A549 (cell line): Measurements from ENCODE around the gene ADAT1. TPM values are rescaled to one million over a fixed set of nuclear protein-coding genes. Genes with fewer than 3 reads are reported as not detected.

Experiments
- ATAC-seq, 2 experiments: fragments of 200-7000 bp in 1 of 2; fragments of >200 bp in 1 of 2; cut with Nextera tagmentation in 1 of 2; cut with Tn5 transposase in 1 of 2; 3 replicates each; pipeline versions ENCODE4 v1.8.0 to v1.9.1; 2018 to 2020; ENCODE audit warnings: mild to moderate bottlenecking in 1 of 2, moderate library complexity in 1 of 2
- CTCF ChIA-PET: fragments of 300-600 bp; sonication (Branson Sonifier 250); formaldehyde crosslinking; extraction: SDS; loops from one replicate; lab custom pipeline; 2021; ENCODE audit warnings: antibody characterized with exemption, inconsistent platforms; lab: Yijun Ruan, JAX
- POLR2A ChIA-PET: fragments of 350-600 bp; formaldehyde crosslinking; extraction: SDS; loops from one replicate; lab custom pipeline; 2021; ENCODE audit warnings: antibody characterized with exemption, inconsistent platforms; lab: Yijun Ruan, JAX
- DNase-seq, 2 experiments: peaks; one replicate each; pipeline versions ENCODE4 v3.0.0 to v3.0.0-alpha.2; 2011 to 2016; ENCODE audit warnings: low read depth in 1 of 2, low spot score in 1 of 2
- FAIRE-seq: peaks from 2 replicates; lab custom pipeline; 2011; peaks lifted over from hg19 to GRCh38; lab: Jason Lieb, UNC
- H3K27ac ChIP-seq, 2 experiments: fragments of >200 bp; sonication (Bioruptor Twin); formaldehyde crosslinking; 3 replicates each; pipeline ENCODE4 v1.5.1; 2016 to 2017
- H3K4me1 ChIP-seq: fragments of >200 bp; sonication (Bioruptor Twin); formaldehyde crosslinking; 3 replicates; pipeline ENCODE4 v1.6.1; 2016
- H3K4me2 ChIP-seq: fragments of >200 bp; sonication (Bioruptor Twin); formaldehyde crosslinking; 3 replicates; pipeline ENCODE4 v1.6.1; 2016
- H3K4me3 ChIP-seq: fragments of >200 bp; sonication (Bioruptor Twin); formaldehyde crosslinking; 3 replicates; pipeline ENCODE4 v1.5.1; 2016
- H3K9me3 ChIP-seq: fragments of >200 bp; sonication (Bioruptor Twin); formaldehyde crosslinking; 3 replicates; pipeline ENCODE4 v1.6.1; 2016
- ATOH8 ChIP-seq: fragments of 250-450 bp; sonication (Bioruptor Pico); IDR thresholded peaks from 2 replicates; pipeline ENCODE4 v1.5.0; 2020; ENCODE audit warnings: low read depth, mild to moderate bottlenecking, moderate library complexity
- BHLHE40 ChIP-seq: IDR thresholded peaks from 2 replicates; pipeline ENCODE4 v1.6.1; 2012; ENCODE audit warnings: low read depth, low read length, inconsistent platforms
- CBX2 ChIP-seq: fragments of 200-600 bp; sonication (generic); IDR thresholded peaks from 2 replicates; pipeline ENCODE4 v1.6.1; 2016; ENCODE audit warnings: low read depth, mild to moderate bottlenecking, borderline replicate concordance
- CBX8 ChIP-seq: fragments of 200-600 bp; sonication (generic); IDR thresholded peaks from 2 replicates; pipeline ENCODE4 v1.6.1; 2016
- CHD4 ChIP-seq: fragments of 200-600 bp; sonication (generic); IDR thresholded peaks from 2 replicates; pipeline ENCODE4 v1.6.1; 2016; ENCODE audit warnings: antibody characterized with exemption, mild to moderate bottlenecking, borderline replicate concordance
- CTCF ChIP-seq: fragments of >200 bp; sonication (Bioruptor Twin); formaldehyde crosslinking; IDR thresholded peaks from 3 replicates; pipeline ENCODE4 v1.5.1; 2016
- FOSB ChIP-seq: fragments of 250-450 bp; sonication (Bioruptor Pico); IDR thresholded peaks from 2 replicates; pipeline ENCODE4 v1.5.0; 2020; ENCODE audit warnings: mild to moderate bottlenecking, moderate library complexity
- FOXS1 ChIP-seq: fragments of 250-450 bp; sonication (Bioruptor Pico); IDR thresholded peaks from 2 replicates; pipeline ENCODE4 v1.5.0; 2020; ENCODE audit warnings: mild to moderate bottlenecking, moderate library complexity
- GATA3 ChIP-seq: IDR thresholded peaks from 2 replicates; pipeline ENCODE4 v1.6.1; 2012; ENCODE audit warnings: borderline replicate concordance
- HOXA7 ChIP-seq: fragments of 250-450 bp; sonication (Bioruptor Pico); IDR thresholded peaks from 2 replicates; pipeline ENCODE4 v1.5.0; 2020; ENCODE audit warnings: mild to moderate bottlenecking, moderate library complexity
- JUN ChIP-seq, 2 experiments: fragments of >200 bp; sonication (Bioruptor Twin); formaldehyde crosslinking; IDR thresholded peaks; 2 replicates in 1 of 2; 3 replicates in 1 of 2; pipeline ENCODE4 v1.6.1; 2016 to 2017
- JUNB ChIP-seq: fragments of >200 bp; sonication (Bioruptor Twin); formaldehyde crosslinking; IDR thresholded peaks from 2 replicates; pipeline ENCODE4 v1.6.1; 2016
- KDM5A ChIP-seq: fragments of 200-600 bp; sonication (generic); IDR thresholded peaks from 2 replicates; pipeline ENCODE4 v1.6.1; 2016; ENCODE audit warnings: antibody characterized with exemption, mild to moderate bottlenecking
- MYC ChIP-seq: IDR thresholded peaks from 2 replicates; pipeline ENCODE4 v1.6.1; 2012; ENCODE audit warnings: mild to moderate bottlenecking, inconsistent platforms, low read length, improper control_type of control experiment, borderline replicate concordance
- NPAS2 ChIP-seq: fragments of 250-450 bp; sonication (Bioruptor Pico); IDR thresholded peaks from 2 replicates; pipeline ENCODE4 v1.8.0; 2022; ENCODE audit warnings: mild to moderate bottlenecking, moderate library complexity, borderline replicate concordance
- POLR2A ChIP-seq: IDR thresholded peaks from 2 replicates; pipeline ENCODE4 v1.6.1; 2012; ENCODE audit warnings: mild to moderate bottlenecking, low read length
- POLR2AphosphoS2 ChIP-seq: conservative IDR thresholded peaks from 2 replicates; pipeline ENCODE4 v1.6.1; 2012; ENCODE audit warnings: low read length, improper control_type of control experiment, inconsistent platforms
- RAD21 ChIP-seq, 2 experiments: fragments of >200 bp in 1 of 2; sonication (Bioruptor Twin) in 1 of 2; formaldehyde crosslinking in 1 of 2; IDR thresholded peaks in 1 of 2; conservative IDR thresholded peaks in 1 of 2; 2 replicates in 1 of 2; 3 replicates in 1 of 2; pipeline ENCODE4 v1.6.1; 2012 to 2018; ENCODE audit warnings: inconsistent platforms in 1 of 2
- RARB ChIP-seq: fragments of 250-450 bp; sonication (Bioruptor Pico); IDR thresholded peaks from 2 replicates; pipeline ENCODE4 v1.8.0; 2021; ENCODE audit warnings: mild to moderate bottlenecking, moderate library complexity
- REST ChIP-seq: fragments of 200-600 bp; sonication (generic); IDR thresholded peaks from 2 replicates; pipeline ENCODE4 v1.6.1; 2016; ENCODE audit warnings: antibody characterized with exemption, mild to moderate bottlenecking, moderate library complexity
- SMC3 ChIP-seq: fragments of >200 bp; sonication (Bioruptor Twin); formaldehyde crosslinking; IDR thresholded peaks from 3 replicates; pipeline ENCODE4 v1.6.1; 2018; ENCODE audit warnings: inconsistent platforms
- TFCP2L1 ChIP-seq: fragments of 250-450 bp; sonication (Bioruptor Pico); IDR thresholded peaks from 2 replicates; pipeline ENCODE4 v1.5.0; 2021; ENCODE audit warnings: mild to moderate bottlenecking
- ZC3H11A ChIP-seq: fragments of 450-650 bp; IDR thresholded peaks from 2 replicates; pipeline ENCODE4 v1.6.1; 2014; ENCODE audit warnings: antibody characterized with exemption, mild to moderate bottlenecking
- ZFP36 ChIP-seq: fragments of 450-650 bp; IDR thresholded peaks from 2 replicates; pipeline ENCODE4 v1.6.1; 2014; ENCODE audit warnings: borderline replicate concordance; ENCODE audit not compliant: partially characterized antibody
- ZNF302 ChIP-seq: fragments of 250-450 bp; sonication (Bioruptor Pico); IDR thresholded peaks from 2 replicates; pipeline ENCODE4 v1.9.0; 2021; ENCODE audit warnings: inconsistent platforms, mild to moderate bottlenecking, moderate library complexity
- ZSCAN20 ChIP-seq: fragments of 250-450 bp; sonication (Bioruptor Pico); IDR thresholded peaks from 2 replicates; pipeline ENCODE4 v1.8.0; 2022; ENCODE audit warnings: mild to moderate bottlenecking, moderate library complexity
- polyA plus RNA-seq, 4 experiments: library from polyadenylated mRNA; depleted of rRNA in 3 of 4; stranded (reverse); fragments of >200 nt; fragmentation: RNase III in 1 of 4; extraction: RNeasy Plus Mini Kit Qiagen cat#74134 plus additional on column Dnase treatment in 1 of 4; gene quantifications; 2 replicates in 3 of 4; 3 replicates in 1 of 4; pipeline ENCODE4 v1.2.3, GENCODE V29; 2011 to 2017
- TF ChIP-seq, protein P1 (sequence below): IDR thresholded peaks from 2 replicates; pipeline ENCODE4 v1.6.1; 2012; ENCODE audit warnings: low read depth, borderline replicate concordance
- TF ChIP-seq, protein P2 (sequence below): fragments of 150-350 bp; IDR thresholded peaks from 2 replicates; pipeline ENCODE4 v1.6.1; 2014; ENCODE audit warnings: low read depth, mild to moderate bottlenecking, low read length
- TF ChIP-seq, protein P3 (sequence below): fragments of 450-650 bp; IDR thresholded peaks from 2 replicates; pipeline ENCODE4 v1.6.1; 2014; ENCODE audit warnings: antibody characterized with exemption

ADAT1 gene
- polyA plus RNA-seq, 2 of the 4 experiments (the other 2 are of a cell fraction) = 45.4 to 53.5 TPM

DNA sequence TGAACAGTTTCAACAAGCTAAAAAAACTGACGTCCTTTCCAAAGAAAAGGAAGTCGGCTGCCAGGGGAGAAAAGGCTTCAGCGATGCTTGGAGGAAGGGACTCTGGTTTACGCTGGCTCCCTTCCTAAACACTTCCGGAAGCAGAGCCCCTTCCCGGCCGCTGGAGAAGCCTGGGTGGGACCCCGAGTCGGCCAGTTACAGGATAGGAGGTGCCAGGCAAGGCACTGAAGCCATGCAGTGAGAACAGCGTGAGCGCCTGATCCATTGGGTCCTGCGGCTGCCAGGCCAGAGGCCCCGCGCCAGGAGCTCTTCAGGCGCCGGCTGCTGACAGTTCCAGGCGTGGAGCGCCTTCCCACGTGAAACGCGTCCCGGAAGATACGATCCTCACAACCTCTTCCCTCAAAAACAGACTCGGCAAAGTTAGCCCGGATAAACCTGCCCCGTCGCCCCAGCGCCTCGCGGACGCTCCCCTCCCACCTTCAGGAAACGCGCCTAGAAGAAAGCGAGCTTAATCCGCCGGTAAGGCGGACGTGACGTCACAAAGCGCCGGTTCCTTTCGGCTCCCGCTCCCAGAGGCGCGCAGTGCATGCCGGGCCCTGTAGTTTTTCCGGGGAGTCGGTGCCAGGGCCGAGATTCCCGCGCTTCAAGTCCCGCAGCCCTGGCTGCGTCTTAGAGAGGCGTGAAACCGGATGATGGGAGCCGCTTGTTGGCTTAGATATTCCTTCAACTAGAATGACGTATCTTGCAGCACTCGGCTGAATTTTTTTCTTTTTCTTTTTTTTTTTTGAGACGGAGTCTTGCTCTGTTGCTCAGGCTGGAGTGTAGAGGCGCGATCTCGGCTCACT lies at the start of gene ADAT1 (continued):
- TF ChIP-seq RARB (CRISPR knock-in tag) (no peak), KDM5A (no peak), RAD21 (conservative IDR thresholded peaks at IDR 0.05 in 1 of 2, IDR thresholded peaks at IDR 0.05 in 1 of 2) (no peak), ZC3H11A (no peak), FOXS1 (CRISPR knock-in tag) (no peak), HOXA7 (CRISPR knock-in tag) (no peak), TFCP2L1 (no peak), CBX2 (no peak), SMC3 (no peak), ZFP36 (no peak), CHD4 (no peak), NPAS2 (CRISPR knock-in tag) (no peak), POLR2AphosphoS2 (no peak), REST (peak; percentile 98), MYC (peak; percentile 51; the same call in 1 of the 2 replicates), ATOH8 (CRISPR knock-in tag) (no peak), FOSB (CRISPR knock-in tag) (no peak), ZNF302 (CRISPR knock-in tag) (no peak), JUNB (no peak), JUN (IDR thresholded peaks at IDR 0.05) (peak; percentile 58 to 92; a peak in 4 of 5 replicates)
- TF ChIP-seq, protein P1, sequence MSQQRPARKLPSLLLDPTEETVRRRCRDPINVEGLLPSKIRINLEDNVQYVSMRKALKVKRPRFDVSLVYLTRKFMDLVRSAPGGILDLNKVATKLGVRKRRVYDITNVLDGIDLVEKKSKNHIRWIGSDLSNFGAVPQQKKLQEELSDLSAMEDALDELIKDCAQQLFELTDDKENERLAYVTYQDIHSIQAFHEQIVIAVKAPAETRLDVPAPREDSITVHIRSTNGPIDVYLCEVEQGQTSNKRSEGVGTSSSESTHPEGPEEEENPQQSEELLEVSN = peak; percentile 91
- TF ChIP-seq, protein P2, sequence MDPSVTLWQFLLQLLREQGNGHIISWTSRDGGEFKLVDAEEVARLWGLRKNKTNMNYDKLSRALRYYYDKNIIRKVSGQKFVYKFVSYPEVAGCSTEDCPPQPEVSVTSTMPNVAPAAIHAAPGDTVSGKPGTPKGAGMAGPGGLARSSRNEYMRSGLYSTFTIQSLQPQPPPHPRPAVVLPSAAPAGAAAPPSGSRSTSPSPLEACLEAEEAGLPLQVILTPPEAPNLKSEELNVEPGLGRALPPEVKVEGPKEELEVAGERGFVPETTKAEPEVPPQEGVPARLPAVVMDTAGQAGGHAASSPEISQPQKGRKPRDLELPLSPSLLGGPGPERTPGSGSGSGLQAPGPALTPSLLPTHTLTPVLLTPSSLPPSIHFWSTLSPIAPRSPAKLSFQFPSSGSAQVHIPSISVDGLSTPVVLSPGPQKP = no peak
- TF ChIP-seq, all 56 proteins: peak for 12

DNA sequence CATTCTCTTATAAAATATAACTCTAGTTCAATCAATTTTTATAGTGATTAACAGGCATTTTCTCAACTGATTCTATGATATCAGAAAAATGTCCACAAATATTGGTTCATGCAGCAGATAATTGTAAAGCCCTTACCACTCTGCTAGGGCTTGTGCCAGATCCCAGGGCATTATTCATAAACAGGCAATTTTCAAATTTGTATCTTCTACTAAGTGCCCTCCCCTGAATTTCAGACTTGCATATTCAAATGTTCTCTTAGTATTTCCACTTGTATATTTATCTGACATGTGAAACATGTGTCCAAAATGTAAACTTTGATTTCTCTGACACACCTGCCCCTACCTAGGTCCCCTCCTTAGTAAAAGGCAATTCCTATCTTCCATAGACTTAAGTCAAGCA lies 44.4 kb upstream of the ADAT1 start:
- Histone ChIP-seq H3K4me1 (no peaks in the 10 kb centered on the region), H3K9me3 (no peaks in the 10 kb centered on the region), H3K4me2 (no peak overlapping the region), H3K27ac (no peak overlapping the region), H3K4me3 (no peak overlapping the region)
- no peak for DNase-seq
- POLR2A ChIA-PET = no interaction called here
- CTCF ChIA-PET = interaction anchor here (0.6 kb wide), 1 partner anchor 1195 kb away, joined by 3 read pairs; no protein-coding TSS in a partner anchor
- no peak for FAIRE-seq
- no peak for ATAC-seq
- TF ChIP-seq, protein P3, sequence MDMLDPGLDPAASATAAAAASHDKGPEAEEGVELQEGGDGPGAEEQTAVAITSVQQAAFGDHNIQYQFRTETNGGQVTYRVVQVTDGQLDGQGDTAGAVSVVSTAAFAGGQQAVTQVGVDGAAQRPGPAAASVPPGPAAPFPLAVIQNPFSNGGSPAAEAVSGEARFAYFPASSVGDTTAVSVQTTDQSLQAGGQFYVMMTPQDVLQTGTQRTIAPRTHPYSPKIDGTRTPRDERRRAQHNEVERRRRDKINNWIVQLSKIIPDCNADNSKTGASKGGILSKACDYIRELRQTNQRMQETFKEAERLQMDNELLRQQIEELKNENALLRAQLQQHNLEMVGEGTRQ = no peak
- TF ChIP-seq BHLHE40 (no peak), NPAS2 (CRISPR knock-in tag) (no peak), ATOH8 (CRISPR knock-in tag) (no peak), ZSCAN20 (CRISPR knock-in tag) (no peak), GATA3 (no peak), CBX2 (no peak), JUN (IDR thresholded peaks at IDR 0.05) (no peak), KDM5A (no peak), CTCF (no peak), POLR2A (no peak), FOXS1 (CRISPR knock-in tag) (no peak), CBX8 (no peak)
